ENCODE measurements around the gene LNX1. TPM values are rescaled to one million over a fixed set of nuclear protein-coding genes. Genes with fewer than 3 reads are reported as not detected.

The LNX1 gene
- total RNA-seq, 4 donors from 2014 or later: 14.5 to 41.0 (median 22.9) TPM

DNA sequence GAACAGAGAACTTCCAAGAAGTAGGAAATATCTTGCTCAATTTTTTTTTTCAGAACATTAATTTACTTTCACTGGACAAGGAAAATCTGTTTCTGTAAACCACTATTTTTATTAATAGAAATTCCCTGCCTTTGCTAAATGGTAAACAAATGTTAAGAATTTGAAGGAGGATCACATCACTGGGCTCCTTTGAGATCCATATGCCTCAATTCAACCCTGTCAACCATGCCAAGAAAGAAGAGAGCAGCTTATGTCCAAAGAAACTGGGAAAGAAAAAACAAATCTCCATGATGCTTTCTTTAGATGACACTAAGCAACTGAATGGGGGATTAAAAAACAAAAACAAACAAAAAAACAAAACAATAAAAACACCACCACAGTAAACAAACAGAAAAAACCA is 47.7 kb downstream of the LNX1 start:
- Histone ChIP-seq H3K4me3 (no peak overlapping the region), H3K4me1 (peaks cover 0 to 45% (median 11%) of the 10 kb centered on the region in 3 donors), H3K27ac (no peak overlapping the region), H3K36me3 (peaks cover 0 to 7% (median 0%) of the 10 kb centered on the region in 3 donors), H3K27me3 (no peaks in the 10 kb centered on the region), H3K9me3 (no peaks in the 10 kb centered on the region)
- intact Hi-C loops (cut with DNase I): no loop called here
- TF ChIP-seq POLR2A (IDR thresholded peaks at IDR 0.05): no peak
- TF ChIP-seq, protein P1, sequence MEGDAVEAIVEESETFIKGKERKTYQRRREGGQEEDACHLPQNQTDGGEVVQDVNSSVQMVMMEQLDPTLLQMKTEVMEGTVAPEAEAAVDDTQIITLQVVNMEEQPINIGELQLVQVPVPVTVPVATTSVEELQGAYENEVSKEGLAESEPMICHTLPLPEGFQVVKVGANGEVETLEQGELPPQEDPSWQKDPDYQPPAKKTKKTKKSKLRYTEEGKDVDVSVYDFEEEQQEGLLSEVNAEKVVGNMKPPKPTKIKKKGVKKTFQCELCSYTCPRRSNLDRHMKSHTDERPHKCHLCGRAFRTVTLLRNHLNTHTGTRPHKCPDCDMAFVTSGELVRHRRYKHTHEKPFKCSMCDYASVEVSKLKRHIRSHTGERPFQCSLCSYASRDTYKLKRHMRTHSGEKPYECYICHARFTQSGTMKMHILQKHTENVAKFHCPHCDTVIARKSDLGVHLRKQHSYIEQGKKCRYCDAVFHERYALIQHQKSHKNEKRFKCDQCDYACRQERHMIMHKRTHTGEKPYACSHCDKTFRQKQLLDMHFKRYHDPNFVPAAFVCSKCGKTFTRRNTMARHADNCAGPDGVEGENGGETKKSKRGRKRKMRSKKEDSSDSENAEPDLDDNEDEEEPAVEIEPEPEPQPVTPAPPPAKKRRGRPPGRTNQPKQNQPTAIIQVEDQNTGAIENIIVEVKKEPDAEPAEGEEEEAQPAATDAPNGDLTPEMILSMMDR (IDR thresholded peaks at IDR 0.05): no peak
- no peak for DNase-seq

DNA sequence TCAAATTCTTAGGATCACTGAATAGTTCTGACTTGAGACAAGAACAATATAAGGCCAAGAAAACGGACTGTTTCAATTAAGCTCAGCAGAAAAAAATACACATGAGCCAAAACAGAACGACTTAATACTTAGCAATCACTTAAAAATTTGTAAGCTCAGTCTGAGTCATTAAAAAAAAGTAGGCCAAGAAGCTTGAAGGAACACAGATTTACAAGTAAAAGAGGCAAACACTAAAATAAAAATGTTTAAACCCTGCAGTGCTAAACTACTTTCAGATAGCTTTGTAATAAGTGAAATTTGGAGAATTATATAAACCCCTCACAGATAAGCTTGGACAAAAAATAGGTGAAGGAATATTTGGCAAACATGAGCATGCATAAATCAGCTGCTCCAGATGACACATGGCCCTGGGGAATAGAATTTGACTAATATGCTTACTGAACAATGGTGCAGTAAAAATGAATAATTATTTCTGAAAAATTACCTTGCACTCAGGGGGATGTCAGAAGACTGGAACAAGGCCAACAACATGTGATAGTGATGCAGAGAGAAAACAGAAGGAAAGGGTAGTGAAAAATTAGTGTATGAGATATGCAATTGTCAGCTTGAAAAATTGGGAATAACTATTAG is 49.6 kb downstream of the LNX1 start:
- peaks cover 0 to 63% (median 19%) of the 10 kb centered on the region in 3 donors for H3K4me1 ChIP-seq
- intact Hi-C loops (cut with DNase I): no loop called here
- no peak overlapping the region for H3K4me3 ChIP-seq
- H3K27ac ChIP-seq: peak overlapping the region in 2 of 4 donors; percentile 49 to 61
- TF ChIP-seq POLR2A (IDR thresholded peaks at IDR 0.05): no peak
- TF ChIP-seq, protein P1 (IDR thresholded peaks at IDR 0.05): no peak
- 2 to 7% methylated on average over 2 of the region's 2 CpGs for WGBS, 2 donors
- DNase-seq: no peak
- H3K36me3 ChIP-seq: no peaks in the 10 kb centered on the region
- H3K9me3 ChIP-seq: no peaks in the 10 kb centered on the region
- no peaks in the 10 kb centered on the region for H3K27me3 ChIP-seq

DNA sequence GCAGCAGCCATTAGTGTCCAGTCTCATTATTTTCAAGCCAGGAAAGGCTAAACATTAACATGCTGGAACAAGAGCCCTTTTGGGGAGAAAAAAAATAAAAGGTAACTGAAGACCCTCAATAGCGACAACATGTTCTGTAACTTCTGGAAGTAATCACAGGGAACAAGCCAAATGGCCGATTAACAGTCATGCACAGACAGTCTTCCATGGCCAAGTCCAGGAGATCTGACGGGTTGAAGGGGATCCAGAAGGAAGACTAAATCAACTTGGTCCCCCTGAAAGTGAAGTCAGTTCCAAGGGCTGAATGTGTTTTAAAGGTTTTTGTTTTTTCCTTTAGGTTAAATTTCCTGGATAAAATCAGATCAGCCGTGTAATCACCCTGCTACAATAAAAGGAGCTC is 52.5 kb downstream of the LNX1 start:
- DNase-seq: no peak

DNA sequence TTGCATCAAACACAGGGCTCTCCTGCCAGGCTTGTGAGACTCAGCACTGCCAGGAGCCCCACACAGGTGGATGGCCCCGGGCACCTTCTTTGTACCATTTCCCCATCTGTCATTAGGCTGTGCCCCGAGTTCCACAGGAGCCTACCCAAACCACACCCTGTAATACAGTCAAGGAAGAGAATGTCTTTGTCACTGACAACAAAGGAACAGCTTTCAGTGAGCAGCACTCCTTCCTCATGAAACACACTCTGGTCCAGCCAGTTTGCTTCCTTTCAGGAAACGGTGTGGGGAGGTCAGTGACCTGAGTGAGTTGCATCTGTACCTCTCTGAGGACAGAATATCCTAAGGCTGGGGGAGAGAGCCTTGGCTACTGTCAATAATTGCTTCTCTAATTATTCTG is 53.7 kb downstream of the LNX1 start:
- Histone ChIP-seq H3K4me3 (no peak overlapping the region), H3K27me3 (no peaks in the 10 kb centered on the region), H3K4me1 (peaks cover 0 to 58% (median 19%) of the 10 kb centered on the region in 3 donors), H3K27ac (peak overlapping the region; percentile 35 to 75 (median 52)), H3K36me3 (no peaks in the 10 kb centered on the region), H3K9me3 (no peaks in the 10 kb centered on the region)
- no peak for TF ChIP-seq POLR2A (IDR thresholded peaks at IDR 0.05)
- TF ChIP-seq, protein P1 (IDR thresholded peaks at IDR 0.05): no peak
- 17 to 28% methylated on average over 2 to 3 of the region's 3 CpGs for WGBS, 2 donors
- DNase-seq: no peak
- intact Hi-C loops (cut with DNase I): no loop called here

More for the DNA sequence above, 52.5 kb downstream of the LNX1 start:
- Histone ChIP-seq H3K4me3 (no peak overlapping the region), H3K36me3 (no peaks in the 10 kb centered on the region), H3K27ac (peak overlapping the region in 1 of 4 donors; percentile 75), H3K4me1 (peaks cover 0 to 63% (median 19%) of the 10 kb centered on the region in 3 donors), H3K9me3 (no peaks in the 10 kb centered on the region), H3K27me3 (no peaks in the 10 kb centered on the region)
- WGBS, 2 donors: 69 to 74% methylated on average over 4 of the region's 4 CpGs
- intact Hi-C loops (cut with DNase I): no loop called here
- TF ChIP-seq, protein P1 (IDR thresholded peaks at IDR 0.05): no peak
- no peak for TF ChIP-seq POLR2A (IDR thresholded peaks at IDR 0.05)

DNA sequence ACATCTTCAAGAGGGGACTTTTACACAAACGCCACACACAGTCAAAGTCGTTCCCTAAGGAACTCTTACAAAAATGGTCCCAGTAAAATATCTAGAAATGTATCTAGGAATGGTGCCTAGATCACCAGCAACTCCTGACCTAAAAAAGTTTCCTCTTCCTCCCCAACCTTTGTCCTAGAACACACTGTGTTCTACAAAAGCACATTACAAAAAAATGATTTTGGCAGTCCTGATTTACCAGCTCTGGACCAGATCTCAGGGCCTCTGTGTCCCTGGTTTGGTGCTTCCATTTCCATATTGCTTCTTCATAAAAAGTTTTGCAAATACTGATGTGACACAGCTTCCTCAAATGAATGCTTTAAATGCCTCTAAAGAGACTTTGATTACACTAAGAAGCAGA is 55.0 kb downstream of the LNX1 start:
- Histone ChIP-seq H3K36me3 (no peaks in the 10 kb centered on the region), H3K4me3 (no peak overlapping the region), H3K27me3 (no peaks in the 10 kb centered on the region), H3K4me1 (peaks cover 0 to 45% (median 10%) of the 10 kb centered on the region in 3 donors), H3K27ac (peak overlapping the region; percentile 6 to 75 (median 42)), H3K9me3 (no peaks in the 10 kb centered on the region)
- intact Hi-C loops (cut with DNase I): no loop called here
- WGBS, 2 donors: 88% methylated on average over 2 of the region's 2 CpGs
- TF ChIP-seq, protein P1 (IDR thresholded peaks at IDR 0.05): no peak
- TF ChIP-seq POLR2A (IDR thresholded peaks at IDR 0.05): no peak
- no peak for DNase-seq
